ENCODE results near the gene DLGAP4. TPM values are rescaled to one million over a fixed set of nuclear protein-coding genes. Genes with fewer than 3 reads are reported as not detected.

The DLGAP4 gene
- total and polyA plus RNA-seq, 12 donors, result 34.0 to 74.4 (median 55.6) TPM

- 94 to 97% methylated on average over 3 of the region's 3 CpGs for WGBS, 2 donors
- TF ChIP-seq CTCF (IDR thresholded peaks at IDR 0.05), result no peak
- H3K9me3 ChIP-seq, result no peaks in the 10 kb centered on the region
- intact Hi-C loops (cut with DNase I), result no loop called here
- H3K27me3 ChIP-seq, result no peaks in the 10 kb centered on the region
- peaks cover 0 to 20% (median 0%) of the 10 kb centered on the region in 9 donors for H3K36me3 ChIP-seq
- H3K4me3 ChIP-seq, result no peak overlapping the region
- H3K4me1 ChIP-seq, result peaks cover 40 to 100% (median 86%) of the 10 kb centered on the region in 9 donors
- H3K27ac ChIP-seq, result peak overlapping the region in 1 of 10 donors; percentile 24
- DNase-seq (no peak), ATAC-seq (no peak)
Observed at GRCh38 chr20:36485286-36485685, 179.1 kb downstream of the DLGAP4 start.

DNA sequence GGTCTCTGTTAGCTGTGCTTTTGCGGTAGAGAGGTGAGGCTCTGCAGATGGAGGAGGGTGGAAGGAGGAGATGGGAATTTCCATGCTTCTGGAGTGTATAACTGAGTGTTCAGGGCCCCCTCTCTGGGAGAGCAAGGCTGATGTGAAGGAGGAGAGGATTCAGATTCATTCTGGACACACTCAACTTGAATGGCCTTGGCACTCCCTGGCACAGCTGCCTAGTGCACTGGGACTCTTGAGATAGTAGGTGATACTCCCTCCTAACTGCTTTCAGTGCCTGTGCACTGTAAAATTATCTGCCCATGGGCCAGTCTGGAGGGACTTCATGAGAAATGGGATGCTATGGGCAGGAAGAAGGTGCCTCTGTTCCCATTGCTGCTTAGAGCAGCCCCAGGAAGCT lies 180.9 kb downstream of the DLGAP4 start:
- ATAC-seq (peak in 3 of 8 donors; percentile 17 to 35 (median 22)), DNase-seq (no peak)
- Histone ChIP-seq H3K9me3 (no peaks in the 10 kb centered on the region), H3K36me3 (peaks cover 0 to 16% (median 0%) of the 10 kb centered on the region in 9 donors), H3K27me3 (no peaks in the 10 kb centered on the region), H3K4me1 (peaks cover 27 to 100% (median 86%) of the 10 kb centered on the region in 9 donors), H3K27ac (peak overlapping the region in 1 of 10 donors; percentile 3), H3K4me3 (no peak overlapping the region)
- TF ChIP-seq CTCF (IDR thresholded peaks at IDR 0.05), result no peak
- intact Hi-C loops (cut with DNase I), result no loop called here
- WGBS, 2 donors, result 80 to 88% methylated on average over 1 of the region's 1 CpG

DNA sequence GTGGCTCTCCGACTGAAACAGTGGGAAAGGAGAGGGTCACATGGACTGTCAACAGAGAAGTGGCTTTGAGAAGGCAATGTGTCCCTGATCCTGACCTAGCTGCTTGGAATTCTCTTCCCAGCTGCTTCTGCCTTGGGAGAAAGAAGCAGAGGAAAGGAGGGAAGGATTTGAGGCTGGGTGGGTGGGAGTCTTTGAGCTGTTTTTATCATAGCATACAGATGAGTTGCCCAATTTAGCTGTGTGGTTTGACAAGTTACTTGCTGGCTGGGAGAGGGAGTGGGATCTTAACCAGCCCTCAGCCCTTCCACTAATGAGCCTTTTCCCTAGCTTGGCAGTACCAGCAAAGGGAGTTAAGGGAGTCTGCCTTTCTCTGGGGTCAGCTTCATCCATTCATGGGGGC lies 184.1 kb downstream of the DLGAP4 start:
- intact Hi-C loops (cut with DNase I), result no loop called here
- WGBS, 2 donors, result 62% methylated on average over 1 of the region's 1 CpG
- no peak for DNase-seq
- Histone ChIP-seq H3K9me3 (no peaks in the 10 kb centered on the region), H3K36me3 (peaks cover 0 to 9% (median 0%) of the 10 kb centered on the region in 9 donors), H3K27me3 (no peaks in the 10 kb centered on the region), H3K27ac (peak overlapping the region in 1 of 10 donors; percentile 28), H3K4me3 (no peak overlapping the region), H3K4me1 (peaks cover 17 to 100% (median 81%) of the 10 kb centered on the region in 9 donors)
- TF ChIP-seq CTCF (IDR thresholded peaks at IDR 0.05), result no peak
- no peak for ATAC-seq

DNA sequence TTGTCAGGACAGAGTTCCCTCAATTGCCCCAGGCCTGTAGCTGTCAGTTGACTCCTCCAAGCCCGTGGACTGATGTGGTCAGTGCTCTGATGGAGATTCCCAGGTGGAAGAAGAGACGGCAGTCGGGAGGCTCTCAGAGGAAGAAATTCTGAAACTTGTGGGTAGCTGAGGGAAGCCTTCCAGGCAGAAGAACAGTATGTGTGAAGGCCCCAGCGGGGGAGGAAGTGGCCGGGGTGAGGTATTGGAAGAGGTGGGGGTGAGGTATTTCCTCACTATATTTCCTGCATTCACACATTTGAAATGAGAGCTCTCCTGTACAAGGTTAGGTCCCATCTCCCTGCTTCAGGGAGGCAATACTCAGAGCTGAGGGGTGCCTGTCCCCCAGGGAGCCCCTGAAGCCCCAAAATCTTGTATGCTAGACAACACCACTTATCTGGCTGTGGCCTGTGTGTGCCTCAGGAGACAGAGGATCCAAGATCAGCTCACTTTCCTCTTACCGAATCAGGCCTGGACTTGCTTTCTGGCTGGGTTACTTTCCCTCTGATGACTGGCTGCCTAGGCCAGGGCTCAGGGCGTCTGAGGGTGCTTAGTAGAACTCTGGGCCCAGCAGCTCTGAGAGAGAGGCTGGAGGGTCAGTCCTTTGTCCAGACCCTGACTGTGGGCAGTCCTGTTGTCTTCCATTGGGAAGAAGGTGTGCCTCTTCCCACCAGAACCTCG lies 185.9 kb downstream of the DLGAP4 start:
- Histone ChIP-seq H3K27me3 (no peaks in the 10 kb centered on the region), H3K4me1 (peaks cover 19 to 100% (median 67%) of the 10 kb centered on the region in 9 donors), H3K27ac (peak overlapping the region in 8 of 10 donors; percentile 49 to 84 (median 62)), H3K36me3 (peaks cover 0 to 28% (median 5%) of the 10 kb centered on the region in 9 donors), H3K4me3 (no peak overlapping the region), H3K9me3 (no peaks in the 10 kb centered on the region)
- intact Hi-C loops (cut with DNase I), result no loop called here
- 32 to 45% methylated on average over 8 of the region's 8 CpGs for WGBS, 2 donors
- TF ChIP-seq CTCF (IDR thresholded peaks at IDR 0.05), result no peak
- ATAC-seq (peak in 6 of 8 donors; percentile 11 to 43 (median 42)), DNase-seq (peak in 1 of 2 donors; percentile 42)

Data from heart right ventricle (tissue), 16 donors.